ENCODE data around the gene KLF11.
"Not testable (repeated sequence)": the region's sequence is repeated elsewhere in the genome, so short reads cannot be mapped to it uniquely, and the experiment has no call there.

KLF11 gene

GRCh38 chr2:10027660-10028330 lies 15.6 kb upstream of the KLF11 start:
- DNase-seq: no peak

DNA sequence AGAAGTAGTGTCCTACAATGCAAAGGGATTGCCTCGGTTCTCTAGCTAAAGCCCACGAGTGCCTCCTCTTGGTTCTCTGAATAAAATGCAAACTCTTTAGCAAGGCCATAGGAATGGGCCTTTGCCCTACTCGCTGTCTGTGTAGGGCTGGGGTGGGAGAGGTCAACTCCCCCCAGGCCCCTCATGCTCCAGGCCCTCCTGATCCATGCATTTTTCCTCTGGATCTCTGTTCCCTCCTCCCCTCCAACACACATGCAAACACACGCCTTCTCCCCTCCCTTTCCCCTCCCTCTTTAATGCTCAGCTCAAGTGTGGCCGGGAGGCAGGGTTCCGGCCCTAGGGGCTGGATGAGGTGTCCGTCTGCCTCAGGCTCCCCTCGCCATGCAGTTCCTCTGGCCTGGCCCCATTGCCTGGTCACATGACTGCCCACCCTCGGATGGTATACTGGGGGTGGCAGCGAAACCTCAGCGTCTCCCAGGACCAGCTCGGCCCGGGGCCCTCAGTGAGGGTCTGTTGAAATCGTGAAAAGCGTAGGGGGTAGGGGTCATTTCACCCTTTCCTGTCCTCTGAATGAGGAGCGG lies 14.9 kb upstream of the KLF11 start:
- no peak for DNase-seq

DNA sequence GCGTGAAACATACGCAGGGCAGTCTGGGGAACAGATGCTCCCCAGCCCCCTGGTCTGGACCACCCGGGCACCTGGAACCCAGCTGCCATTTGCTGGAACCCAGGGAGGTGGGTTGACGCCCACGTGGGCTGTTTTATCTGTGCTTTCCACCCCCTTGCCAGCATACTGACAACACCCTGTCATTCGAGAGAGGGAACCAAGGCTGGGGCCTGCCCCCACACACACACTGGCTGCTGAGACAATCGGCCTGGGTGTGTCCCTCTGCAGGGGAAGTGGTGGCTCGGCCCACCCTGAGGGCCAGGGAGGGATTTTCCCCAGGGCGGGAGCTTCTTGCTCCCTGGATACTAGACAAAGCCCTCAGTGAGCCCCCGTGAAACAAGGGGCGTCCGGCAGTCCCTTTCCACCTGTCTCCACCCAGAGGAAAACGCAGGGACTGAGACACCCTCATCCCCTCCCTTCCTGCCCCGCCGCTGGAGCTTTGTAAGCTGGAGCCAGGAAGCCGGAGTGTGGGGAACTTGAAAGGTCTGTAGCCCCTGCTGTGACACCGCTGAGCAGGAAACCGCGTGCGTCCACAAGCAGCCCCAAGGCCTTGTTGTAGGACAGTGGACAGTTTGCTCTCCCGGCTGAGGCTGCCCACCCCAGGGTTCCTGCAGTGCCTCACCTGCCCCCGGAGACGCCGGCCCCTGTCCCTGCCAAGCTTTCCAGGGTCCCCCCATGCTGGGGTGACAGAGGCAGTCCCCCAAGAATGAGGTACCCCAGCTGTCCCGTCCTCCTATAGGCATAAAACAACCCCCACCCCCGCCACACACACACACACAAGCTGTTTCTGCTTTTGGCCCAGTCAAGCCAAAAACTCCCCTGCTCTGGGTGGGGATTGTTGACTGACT lies 14.1 kb upstream of the KLF11 start:
- no peak for DNase-seq

GRCh38 chr2:10029875-10030223 lies 13.5 kb upstream of the KLF11 start:
- no peak for DNase-seq

- no peak for DNase-seq
These were observed 13.0 kb upstream of the KLF11 start for GRCh38 chr2:10030311-10030736.

- not testable (repeated sequence) for DNase-seq
These were observed 12.6 kb upstream of the KLF11 start for GRCh38 chr2:10030798-10031197.

- DNase-seq: no peak
These were observed 11.2 kb upstream of the KLF11 start for GRCh38 chr2:10031886-10032745.

DNA sequence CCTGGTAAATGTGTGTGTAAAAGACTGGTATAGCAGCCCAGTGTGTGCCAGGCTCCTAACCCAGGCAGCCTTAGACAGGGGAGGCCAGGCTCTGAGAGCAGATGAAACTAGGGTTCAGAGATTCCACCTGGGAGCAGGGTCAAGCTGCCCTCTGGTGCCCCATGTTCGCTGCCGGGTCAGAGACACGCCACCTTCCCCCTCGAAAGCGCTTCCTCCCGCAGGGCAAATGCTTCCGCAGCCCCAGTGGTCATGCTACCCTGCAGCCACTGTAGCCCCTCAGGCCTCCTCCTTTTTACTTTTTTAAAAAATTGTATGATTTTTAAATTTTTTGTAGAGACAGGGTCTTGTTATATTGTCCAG lies 10.6 kb upstream of the KLF11 start:
- no peak for DNase-seq

DNA sequence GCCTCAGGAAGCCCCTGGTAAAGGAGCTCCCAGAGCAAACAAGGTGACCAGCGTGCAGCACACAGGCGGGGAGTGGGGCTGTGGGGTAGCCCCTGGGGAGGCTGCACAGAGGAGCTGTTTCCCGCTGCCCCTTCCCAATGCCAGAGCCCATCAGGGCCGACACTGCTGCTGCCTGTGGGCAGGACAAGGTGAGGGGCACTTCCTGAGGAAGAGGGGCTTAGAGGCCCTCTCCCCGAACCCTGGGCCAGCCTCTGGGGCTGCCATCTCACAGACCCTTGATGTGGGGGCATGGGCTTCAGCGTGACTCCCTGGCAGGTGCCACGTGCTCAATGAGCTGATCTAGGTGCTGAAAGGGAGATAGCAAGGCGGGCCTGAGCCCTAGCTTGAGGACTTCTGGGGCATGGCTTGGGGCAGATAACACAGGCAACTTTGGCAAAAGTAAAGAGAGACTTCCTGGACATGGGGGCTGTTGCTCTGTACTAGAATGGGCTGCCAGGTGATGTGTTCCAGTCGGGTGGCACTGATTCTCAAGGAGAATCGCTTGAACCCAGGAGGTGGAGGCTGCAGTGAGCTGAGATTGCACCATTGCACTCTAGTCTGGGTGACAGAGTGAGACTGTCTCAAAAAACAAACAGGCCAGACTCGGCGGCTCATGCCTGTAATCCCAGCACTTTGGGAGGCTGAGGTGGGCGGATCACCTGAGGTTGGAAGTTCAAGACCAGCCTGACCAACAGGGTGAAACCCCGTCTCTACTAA lies 9.9 kb upstream of the KLF11 start:
- no peak for DNase-seq

DNA sequence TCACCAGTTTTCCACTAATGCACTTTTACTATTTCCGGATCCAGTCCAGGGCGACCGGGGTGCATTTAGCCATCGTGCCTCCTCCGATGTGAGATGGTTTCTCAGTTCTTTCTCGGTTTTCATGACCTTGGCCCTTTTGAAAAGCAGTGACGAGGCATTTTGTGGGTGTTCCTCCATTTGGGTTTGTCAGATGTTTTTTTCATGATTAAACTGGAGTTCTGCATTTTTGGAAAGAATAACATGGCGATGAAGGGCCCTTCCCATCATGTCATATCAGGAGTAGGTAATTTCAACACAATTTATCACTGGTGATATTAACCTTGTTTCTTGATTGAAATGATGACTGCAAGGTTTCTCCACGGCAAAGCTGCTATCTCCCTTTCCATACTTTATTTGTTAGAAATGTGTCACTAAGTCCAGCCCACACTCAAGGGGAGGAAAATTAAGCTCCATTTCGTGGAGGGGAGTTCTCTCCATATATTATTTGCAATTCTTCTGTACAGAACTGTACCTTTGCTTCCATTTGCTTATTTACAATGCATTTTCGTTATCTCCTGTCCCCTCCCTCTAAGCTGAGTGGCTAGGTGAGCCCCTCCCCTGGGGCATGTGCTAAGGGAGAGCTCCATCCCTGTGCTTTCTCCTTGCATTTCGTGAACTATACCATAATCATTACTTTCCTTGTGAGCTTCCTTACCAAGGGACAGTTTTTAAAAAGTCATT lies 8.9 kb upstream of the KLF11 start:
- no peak for DNase-seq

GRCh38 chr2:10035053-10035422 lies 8.3 kb upstream of the KLF11 start:
- DNase-seq: no peak

- DNase-seq: no peak
These were observed 7.7 kb upstream of the KLF11 start for GRCh38 chr2:10035633-10036032.

DNA sequence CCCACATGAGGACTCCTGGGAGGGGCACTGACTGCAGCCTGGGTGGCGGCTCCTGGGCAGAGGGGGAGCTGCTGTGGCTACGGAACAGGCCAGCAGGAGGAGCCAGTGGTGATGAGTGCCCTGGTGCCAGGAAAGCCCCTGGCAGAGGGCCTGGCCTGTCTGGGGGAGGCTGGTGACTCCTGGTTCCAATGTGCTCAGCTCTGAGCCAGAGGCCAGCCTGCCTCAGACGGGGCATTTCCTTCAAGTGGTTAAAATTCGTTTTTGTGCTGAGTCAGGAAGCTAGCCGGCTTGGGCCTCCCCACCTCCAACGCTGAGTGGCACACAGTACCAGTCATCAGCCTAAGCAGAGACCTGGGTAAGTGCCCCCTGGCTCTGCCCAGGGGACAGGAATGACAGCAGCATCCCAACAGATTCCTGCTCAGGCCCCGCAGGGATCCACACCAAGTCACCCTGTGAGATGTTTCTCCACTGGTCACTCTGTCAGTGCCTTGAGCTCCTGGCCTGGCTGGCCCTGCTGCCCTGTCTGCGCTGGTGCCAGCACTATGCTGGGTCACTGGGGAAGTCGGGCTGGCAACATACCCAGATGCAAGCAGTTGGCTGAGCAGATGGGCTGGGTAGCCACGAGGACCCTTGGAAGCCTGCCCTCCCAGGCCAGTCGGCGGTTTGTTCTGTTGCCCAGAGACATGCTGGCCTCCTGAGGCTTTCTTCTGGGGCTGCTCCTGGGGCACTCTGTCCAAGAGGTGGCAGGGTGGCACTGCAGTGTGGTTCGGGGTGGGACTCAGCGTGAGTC lies 7.1 kb upstream of the KLF11 start:
- peak; percentile 85 for DNase-seq

DNA sequence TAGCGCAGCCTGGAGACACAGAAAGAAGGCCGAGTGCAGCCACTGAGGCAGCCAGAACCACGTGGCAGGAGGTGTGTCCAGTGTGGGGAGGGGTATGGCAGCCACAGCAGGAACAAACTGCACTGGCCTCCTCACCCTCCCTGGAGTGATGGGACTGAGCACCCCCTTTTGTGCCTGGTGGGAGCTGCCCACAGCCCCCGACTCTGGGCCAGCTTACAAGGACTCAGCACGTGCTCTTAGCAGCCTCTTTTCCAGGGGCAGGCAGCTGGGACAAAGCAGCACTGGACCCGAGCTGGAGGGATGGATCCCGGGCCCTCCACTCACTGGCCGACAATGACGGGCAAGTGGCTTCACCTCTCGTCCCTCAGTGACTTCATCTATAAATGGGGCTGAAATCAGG lies 5.2 kb upstream of the KLF11 start:
- no peak for DNase-seq

GRCh38 chr2:10038716-10039115 lies 4.6 kb upstream of the KLF11 start:
- peak; percentile 2 for DNase-seq

GRCh38 chr2:10039658-10040410 lies 3.5 kb upstream of the KLF11 start:
- no peak for DNase-seq

- DNase-seq: no peak
These were observed 1.6 kb upstream of the KLF11 start for GRCh38 chr2:10041711-10042110.

- peak; percentile 50 for DNase-seq
These were observed 819 bp upstream of the KLF11 start for GRCh38 chr2:10042301-10043161.
